Smooth muscle cell (in vitro differentiated cells): ENCODE data around the gene ADGRF5. TPM values are rescaled to one million over a fixed set of nuclear protein-coding genes. Genes with fewer than 3 reads are reported as not detected.
"Not testable (repeated sequence)": the region's sequence is repeated elsewhere in the genome, so short reads cannot be mapped to it uniquely, and the experiment has no call there.

Experiments used
- DNase-seq: peaks from one replicate; lab custom pipeline; 2025; ENCODE audit not compliant: unreplicated experiment; lab: John Stamatoyannopoulos, UW
- H2AFZ ChIP-seq: fragments of 200-600 bp; sonication (generic); 2 replicates; pipeline ENCODE4 v1.6.0; 2016; ENCODE audit warnings: antibody characterized with exemption, low read depth, mild to moderate bottlenecking
- H3F3A ChIP-seq: fragments of 200-600 bp; sonication (generic); 2 replicates; pipeline ENCODE4 v1.6.0; 2017; ENCODE audit warnings: antibody characterized with exemption, low read depth
- H3K27ac ChIP-seq: fragments of 200-600 bp; sonication (generic); 2 replicates; pipeline ENCODE4 v1.5.1; 2016; ENCODE audit warnings: low read depth, mild to moderate bottlenecking
- H3K27me3 ChIP-seq: fragments of 200-600 bp; sonication (generic); 2 replicates; pipeline ENCODE4 v1.6.1; 2016; ENCODE audit warnings: low read depth, mild to moderate bottlenecking
- H3K36me3 ChIP-seq: fragments of 200-600 bp; sonication (generic); 2 replicates; pipeline ENCODE4 v1.5.1; 2016; ENCODE audit warnings: low read depth
- H3K4me1 ChIP-seq: fragments of 200-600 bp; sonication (generic); 2 replicates; pipeline ENCODE4 v1.5.1; 2016; ENCODE audit warnings: low read depth
- H3K4me2 ChIP-seq: fragments of 200-600 bp; sonication (generic); 2 replicates; pipeline ENCODE4 v1.6.0; 2016; ENCODE audit warnings: mild to moderate bottlenecking
- H3K4me3 ChIP-seq: fragments of 200-600 bp; sonication (generic); 2 replicates; pipeline ENCODE4 v1.5.1; 2016; ENCODE audit warnings: mild to moderate bottlenecking
- H3K79me2 ChIP-seq: fragments of 200-600 bp; sonication (generic); 2 replicates; pipeline ENCODE4 v1.6.0; 2016; ENCODE audit warnings: low read depth, mild to moderate bottlenecking
- H3K9ac ChIP-seq: fragments of 200-600 bp; sonication (generic); 2 replicates; pipeline ENCODE4 v1.6.0; 2016; ENCODE audit warnings: low read depth
- H3K9me3 ChIP-seq: fragments of 200-600 bp; sonication (generic); replicated peaks from 2 replicates; pipeline ENCODE4 v1.5.1; 2016; ENCODE audit warnings: low read depth
- H4K20me1 ChIP-seq: fragments of 200-600 bp; sonication (generic); 2 replicates; pipeline ENCODE4 v1.6.0; 2016; ENCODE audit warnings: low read depth
- WGBS: methylation state at CpG from one replicate; pipeline ENCODE4 v1.1.7; 2016; ENCODE audit warnings: low lambda C conversion rate; 5-methylcytosine and 5-hydroxymethylcytosine counted together
- polyA plus RNA-seq: library from polyadenylated mRNA; unstranded; fragments of >200 nt; fragmentation: Nextera tagmentation; extraction: Ambion mirVana; gene quantifications from 2 replicates; pipeline ENCODE4 v1.2.1, GENCODE V29; 2016
- total RNA-seq: library from RNA; depleted of rRNA; stranded (reverse); fragments of >200 nt; gene quantifications from 2 replicates; pipeline ENCODE4 v1.2.3, GENCODE V29; 2014
- TF ChIP-seq, protein P1 (sequence below): fragments of 200-600 bp; sonication (generic); IDR thresholded peaks from 2 replicates; pipeline ENCODE4 v1.5.1; 2017; ENCODE audit warnings: borderline replicate concordance, mild to moderate bottlenecking, antibody characterized with exemption; ENCODE audit not compliant: insufficient read depth, poor library complexity, severe bottlenecking

Gene ADGRF5
- total and polyA plus RNA-seq, 2 experiments from 2014 or later: 0.13 TPM; not detected in 1

DNA sequence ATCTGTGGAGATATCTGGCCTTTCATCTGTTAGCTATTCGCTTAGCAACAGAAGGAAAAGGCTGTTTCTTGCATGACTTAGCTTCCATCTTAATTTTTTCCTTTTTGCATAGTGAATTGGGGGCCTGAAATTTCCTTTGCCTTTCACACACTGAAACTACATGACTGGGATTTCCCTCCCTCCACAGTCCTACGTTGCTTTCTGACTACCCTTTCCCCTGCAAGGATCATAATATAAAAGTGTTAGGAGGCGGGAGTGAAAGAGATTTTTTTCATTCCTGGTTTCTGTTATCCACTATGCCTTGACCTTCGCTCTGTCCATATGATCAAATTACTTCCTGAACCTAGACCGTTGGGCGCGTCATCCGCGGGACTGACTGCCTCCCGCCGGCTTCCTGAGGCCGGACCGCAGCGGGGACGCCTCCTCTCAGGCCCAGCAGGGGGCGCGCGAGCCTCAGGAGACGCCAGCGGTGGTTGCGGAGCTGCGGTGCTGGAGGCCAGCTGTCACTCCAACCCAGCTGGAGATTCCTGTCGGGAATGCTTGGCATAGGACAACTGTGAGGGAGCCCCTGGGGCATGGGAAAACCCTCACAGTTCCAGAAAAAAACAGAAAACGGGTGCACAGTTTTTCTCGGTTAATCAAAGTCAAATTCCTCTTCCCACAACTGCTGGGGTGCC, 72.9 kb downstream of the ADGRF5 start:
- 6% methylated on average over 25 of the region's 25 CpGs for WGBS
- Histone ChIP-seq H3K79me2 (no peaks in the 10 kb centered on the region), H3K36me3 (no peaks in the 10 kb centered on the region), H3K27ac (no peak overlapping the region), H3K9me3 (no peaks in the 10 kb centered on the region), H3K4me3 (peak overlapping the region; percentile 44), H2AFZ (peak overlapping the region; percentile 84), H3K9ac (no peak overlapping the region), H4K20me1 (no peaks in the 10 kb centered on the region), H3K4me1 (peaks cover 7% of the 10 kb centered on the region), H3K4me2 (peak overlapping the region; percentile 83), H3F3A (no peaks in the 10 kb centered on the region), H3K27me3 (no peaks in the 10 kb centered on the region)
- peak; percentile 51 for DNase-seq
- TF ChIP-seq, protein P1, sequence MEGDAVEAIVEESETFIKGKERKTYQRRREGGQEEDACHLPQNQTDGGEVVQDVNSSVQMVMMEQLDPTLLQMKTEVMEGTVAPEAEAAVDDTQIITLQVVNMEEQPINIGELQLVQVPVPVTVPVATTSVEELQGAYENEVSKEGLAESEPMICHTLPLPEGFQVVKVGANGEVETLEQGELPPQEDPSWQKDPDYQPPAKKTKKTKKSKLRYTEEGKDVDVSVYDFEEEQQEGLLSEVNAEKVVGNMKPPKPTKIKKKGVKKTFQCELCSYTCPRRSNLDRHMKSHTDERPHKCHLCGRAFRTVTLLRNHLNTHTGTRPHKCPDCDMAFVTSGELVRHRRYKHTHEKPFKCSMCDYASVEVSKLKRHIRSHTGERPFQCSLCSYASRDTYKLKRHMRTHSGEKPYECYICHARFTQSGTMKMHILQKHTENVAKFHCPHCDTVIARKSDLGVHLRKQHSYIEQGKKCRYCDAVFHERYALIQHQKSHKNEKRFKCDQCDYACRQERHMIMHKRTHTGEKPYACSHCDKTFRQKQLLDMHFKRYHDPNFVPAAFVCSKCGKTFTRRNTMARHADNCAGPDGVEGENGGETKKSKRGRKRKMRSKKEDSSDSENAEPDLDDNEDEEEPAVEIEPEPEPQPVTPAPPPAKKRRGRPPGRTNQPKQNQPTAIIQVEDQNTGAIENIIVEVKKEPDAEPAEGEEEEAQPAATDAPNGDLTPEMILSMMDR: peak; percentile 99

DNA sequence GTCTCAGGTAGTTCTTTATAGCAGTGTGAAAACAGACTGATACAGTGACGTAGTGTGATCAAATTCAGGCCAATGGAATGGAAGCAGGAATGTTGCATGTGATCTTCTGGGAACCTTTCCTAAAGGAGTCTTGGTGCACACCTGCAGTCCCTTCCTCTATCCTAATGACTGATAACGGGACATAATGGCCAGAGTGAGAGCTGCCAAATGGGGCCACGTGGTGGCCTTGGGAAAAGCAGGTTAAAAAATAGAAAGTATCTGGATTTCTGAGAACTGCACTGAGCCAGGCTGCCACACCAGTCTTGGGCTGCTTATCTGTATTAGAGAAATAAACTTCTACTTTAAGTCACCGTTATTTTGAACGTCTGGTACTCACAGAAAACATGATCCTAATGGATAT, 76.6 kb downstream of the ADGRF5 start:
- no peak overlapping the region for H3K4me3 ChIP-seq
- no peak overlapping the region for H3K27ac ChIP-seq
- no peak for DNase-seq
- H2AFZ ChIP-seq: no peak overlapping the region
- H3K27me3 ChIP-seq: no peaks in the 10 kb centered on the region
- TF ChIP-seq, protein P1: no peak
- H3K36me3 ChIP-seq: no peaks in the 10 kb centered on the region
- no peaks in the 10 kb centered on the region for H3K9me3 ChIP-seq
- H3K9ac ChIP-seq: no peak overlapping the region
- H3K4me1 ChIP-seq: peaks cover 7% of the 10 kb centered on the region
- no peaks in the 10 kb centered on the region for H4K20me1 ChIP-seq
- WGBS: 77% methylated on average over 5 of the region's 5 CpGs
- no peak overlapping the region for H3K4me2 ChIP-seq
- no peaks in the 10 kb centered on the region for H3F3A ChIP-seq
- H3K79me2 ChIP-seq: no peaks in the 10 kb centered on the region

DNA sequence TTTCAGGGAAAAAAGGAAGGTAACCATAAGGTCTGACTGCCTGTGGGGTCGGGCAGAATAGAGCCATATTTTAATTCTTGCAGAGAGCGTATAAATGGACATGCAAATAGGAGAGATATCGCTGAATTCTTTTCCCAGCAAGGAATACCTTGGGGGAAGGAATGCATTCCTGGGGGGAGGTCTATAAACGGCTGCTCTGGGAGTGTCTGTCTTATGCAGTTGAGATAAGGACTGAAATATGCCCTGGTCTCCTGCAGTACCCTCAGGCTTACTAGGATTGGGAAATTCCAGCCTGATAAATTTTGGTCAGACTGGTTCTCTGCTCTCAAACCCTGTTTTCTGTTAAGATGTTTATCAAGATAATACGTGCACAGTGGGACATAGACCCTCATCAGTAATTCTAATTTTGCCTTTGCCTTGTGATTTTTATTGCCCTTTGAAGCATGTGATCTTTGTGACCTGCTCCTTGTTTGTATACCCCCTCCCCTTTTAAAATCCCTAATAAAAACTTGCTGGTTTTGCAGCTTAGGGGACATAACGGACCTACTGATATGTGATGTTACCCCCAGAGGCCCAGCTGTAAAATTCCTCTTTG, 79.4 kb downstream of the ADGRF5 start:
- H3K4me2 ChIP-seq: not testable (repeated sequence)

DNA sequence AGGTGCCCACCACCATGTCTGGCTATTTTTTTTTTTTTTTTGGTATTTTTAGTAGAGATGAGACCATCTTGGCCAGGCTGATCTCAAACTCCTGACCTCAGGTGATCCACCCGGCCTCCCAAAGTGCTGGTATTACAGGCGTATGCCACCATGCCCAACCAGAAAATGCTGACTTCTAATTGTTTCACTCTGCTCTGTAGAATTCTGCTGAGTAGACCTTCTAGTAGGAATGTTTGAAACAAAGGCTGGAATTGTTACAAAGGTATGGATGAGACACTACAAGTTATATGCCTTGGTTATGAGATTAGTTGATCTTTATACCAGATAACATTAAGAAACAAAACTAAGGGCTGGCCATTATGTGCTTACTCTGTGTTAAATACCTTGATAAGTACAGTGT, 83.7 kb downstream of the ADGRF5 start:
- 100% methylated on average over 2 of the region's 2 CpGs for WGBS

More for the DNA sequence above, 79.4 kb downstream of the ADGRF5 start:
- H3K4me1 ChIP-seq, H3K36me3 ChIP-seq, H3F3A ChIP-seq, H3K4me3 ChIP-seq, DNase-seq, H3K27me3 ChIP-seq, H4K20me1 ChIP-seq, H3K9me3 ChIP-seq, H2AFZ ChIP-seq, H3K79me2 ChIP-seq, H3K9ac ChIP-seq, H3K27ac ChIP-seq: not testable (repeated sequence)
- WGBS: 86% methylated on average over 6 of the region's 6 CpGs

DNA sequence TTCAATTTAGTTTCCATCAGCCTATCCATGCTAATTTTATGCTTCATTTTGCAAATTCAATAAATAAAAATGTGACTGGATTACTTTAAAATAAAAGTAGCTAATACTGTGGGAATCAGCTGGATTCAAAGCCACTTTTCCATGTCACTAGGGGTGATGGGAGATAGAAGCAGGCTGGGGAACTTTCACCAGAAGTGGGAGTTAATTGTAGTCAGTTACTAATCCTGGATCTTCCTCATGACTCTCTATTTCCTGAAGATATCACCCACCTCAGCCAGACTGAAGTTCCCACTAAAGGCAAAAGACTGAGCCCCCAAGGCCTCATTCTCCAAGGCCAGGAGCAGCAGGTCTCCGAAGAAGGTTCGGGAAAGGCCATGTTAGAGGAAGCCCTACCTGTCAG, 86.7 kb downstream of the ADGRF5 start:
- not testable (repeated sequence) for H3K9me3 ChIP-seq, H3K36me3 ChIP-seq, H3K4me3 ChIP-seq, H3K4me2 ChIP-seq, H3K27ac ChIP-seq, H2AFZ ChIP-seq, H3K27me3 ChIP-seq, H3F3A ChIP-seq, H4K20me1 ChIP-seq, H3K4me1 ChIP-seq, H3K9ac ChIP-seq, DNase-seq, H3K79me2 ChIP-seq
- WGBS: 94% methylated on average over 2 of the region's 2 CpGs

More for the DNA sequence above, 83.7 kb downstream of the ADGRF5 start:
- TF ChIP-seq, protein P1: no peak
- no peaks in the 10 kb centered on the region for H3K4me1 ChIP-seq
- no peak overlapping the region for H3K9ac ChIP-seq
- no peaks in the 10 kb centered on the region for H3K9me3 ChIP-seq
- no peak overlapping the region for H2AFZ ChIP-seq
- no peak overlapping the region for H3K4me3 ChIP-seq
- no peaks in the 10 kb centered on the region for H3K79me2 ChIP-seq
- H3K27me3 ChIP-seq: no peaks in the 10 kb centered on the region
- no peaks in the 10 kb centered on the region for H4K20me1 ChIP-seq
- H3K4me2 ChIP-seq: no peak overlapping the region
- DNase-seq: no peak
- no peak overlapping the region for H3K27ac ChIP-seq
- no peaks in the 10 kb centered on the region for H3F3A ChIP-seq
- no peaks in the 10 kb centered on the region for H3K36me3 ChIP-seq

DNA sequence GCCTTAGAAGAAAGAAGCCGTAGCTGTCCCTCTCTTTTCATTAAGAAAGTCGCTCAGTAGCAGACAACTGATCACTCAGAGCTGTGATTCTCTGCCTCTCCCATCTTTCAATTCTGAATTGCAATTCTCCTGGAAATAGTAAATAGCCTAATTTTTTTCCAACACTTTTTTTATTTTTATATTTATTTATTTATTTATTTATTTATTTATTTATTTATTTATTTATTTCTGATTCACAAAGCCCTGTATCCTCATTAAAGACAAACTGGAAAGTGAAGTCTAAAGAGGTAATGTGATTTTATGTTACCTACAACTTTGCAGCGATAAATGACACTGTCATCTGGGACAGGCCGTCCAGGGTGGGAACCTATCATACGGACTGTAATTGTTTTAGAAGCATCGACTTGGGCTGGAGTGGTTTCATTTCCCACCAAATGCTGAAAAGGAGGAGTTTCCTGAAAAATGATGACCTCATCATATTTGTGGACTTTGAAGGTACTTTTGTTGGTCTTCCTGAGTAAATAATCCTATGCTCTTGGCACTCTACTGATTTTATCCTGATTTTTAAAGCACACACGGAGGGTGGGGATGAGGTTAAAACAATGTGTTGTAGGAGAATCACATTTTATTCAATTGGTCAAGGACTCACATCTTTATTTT, 87.4 kb downstream of the ADGRF5 start:
- H3K36me3 ChIP-seq, H3F3A ChIP-seq, DNase-seq, H2AFZ ChIP-seq, H3K4me1 ChIP-seq, H3K79me2 ChIP-seq, H3K4me2 ChIP-seq, H3K9me3 ChIP-seq, H3K4me3 ChIP-seq, H4K20me1 ChIP-seq, H3K27me3 ChIP-seq, H3K9ac ChIP-seq, H3K27ac ChIP-seq: not testable (repeated sequence)
- WGBS: 69% methylated on average over 7 of the region's 7 CpGs
